ENCODE data around the gene KCNQ2.

GRCh38 chr20:63462244-63462643 is 10.2 kb downstream of the KCNQ2 start:
- no peak for TF ChIP-seq ZNF114 (CRISPR knock-in tag; IDR thresholded peaks at IDR 0.05)
- TF ChIP-seq, protein P1, sequence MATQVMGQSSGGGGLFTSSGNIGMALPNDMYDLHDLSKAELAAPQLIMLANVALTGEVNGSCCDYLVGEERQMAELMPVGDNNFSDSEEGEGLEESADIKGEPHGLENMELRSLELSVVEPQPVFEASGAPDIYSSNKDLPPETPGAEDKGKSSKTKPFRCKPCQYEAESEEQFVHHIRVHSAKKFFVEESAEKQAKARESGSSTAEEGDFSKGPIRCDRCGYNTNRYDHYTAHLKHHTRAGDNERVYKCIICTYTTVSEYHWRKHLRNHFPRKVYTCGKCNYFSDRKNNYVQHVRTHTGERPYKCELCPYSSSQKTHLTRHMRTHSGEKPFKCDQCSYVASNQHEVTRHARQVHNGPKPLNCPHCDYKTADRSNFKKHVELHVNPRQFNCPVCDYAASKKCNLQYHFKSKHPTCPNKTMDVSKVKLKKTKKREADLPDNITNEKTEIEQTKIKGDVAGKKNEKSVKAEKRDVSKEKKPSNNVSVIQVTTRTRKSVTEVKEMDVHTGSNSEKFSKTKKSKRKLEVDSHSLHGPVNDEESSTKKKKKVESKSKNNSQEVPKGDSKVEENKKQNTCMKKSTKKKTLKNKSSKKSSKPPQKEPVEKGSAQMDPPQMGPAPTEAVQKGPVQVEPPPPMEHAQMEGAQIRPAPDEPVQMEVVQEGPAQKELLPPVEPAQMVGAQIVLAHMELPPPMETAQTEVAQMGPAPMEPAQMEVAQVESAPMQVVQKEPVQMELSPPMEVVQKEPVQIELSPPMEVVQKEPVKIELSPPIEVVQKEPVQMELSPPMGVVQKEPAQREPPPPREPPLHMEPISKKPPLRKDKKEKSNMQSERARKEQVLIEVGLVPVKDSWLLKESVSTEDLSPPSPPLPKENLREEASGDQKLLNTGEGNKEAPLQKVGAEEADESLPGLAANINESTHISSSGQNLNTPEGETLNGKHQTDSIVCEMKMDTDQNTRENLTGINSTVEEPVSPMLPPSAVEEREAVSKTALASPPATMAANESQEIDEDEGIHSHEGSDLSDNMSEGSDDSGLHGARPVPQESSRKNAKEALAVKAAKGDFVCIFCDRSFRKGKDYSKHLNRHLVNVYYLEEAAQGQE (IDR thresholded peaks at IDR 0.05; ENCODE audit: unreplicated experiment) = no peak
- no peak for TF ChIP-seq CTCF (conservative IDR thresholded peaks at IDR 0.05; ENCODE audit: low read depth in 2 of 2)
- TF ChIP-seq POLR2AphosphoS5 (IDR thresholded peaks at IDR 0.05; ENCODE audit: low read depth) = no peak
- no peak for TF ChIP-seq CREB1 (CRISPR knock-in tag; IDR thresholded peaks at IDR 0.05; ENCODE audit: low read depth)
- TF ChIP-seq ZNF331 (CRISPR knock-in tag; IDR thresholded peaks at IDR 0.05; ENCODE audit: low read depth) = no peak
- no peak for TF ChIP-seq EZH2phosphoT487 (IDR thresholded peaks at IDR 0.05; ENCODE audit: unreplicated experiment)
- TF ChIP-seq EZH2 (IDR thresholded peaks at IDR 0.05; ENCODE audit: low read depth, unreplicated experiment) = no peak

All from GM23338 (cell line).